Naive thymus-derived CD4-positive, alpha-beta T cell (primary cell): ENCODE results near the gene POLR3K. TPM values are rescaled to one million over a fixed set of nuclear protein-coding genes. Genes with fewer than 3 reads are reported as not detected.

Source experiments
- ATAC-seq: fragments of 150-1000 bp; cut with Tn5 transposase; 2 replicates; pipeline ENCODE4 v1.10.0; 2021; ENCODE audit warnings: mild to moderate bottlenecking, moderate library complexity
- CTCF ChIA-PET: fragments of 350-600 bp; sonication (Branson Sonifier 250); formaldehyde crosslinking; loops from one replicate; lab custom pipeline; 2021; ENCODE audit warnings: antibody characterized with exemption; lab: Charles Lee
- POLR2A ChIA-PET: fragments of 350-600 bp; sonication (Branson Sonifier 250); formaldehyde crosslinking; loops from one replicate; lab custom pipeline; 2021; ENCODE audit warnings: antibody characterized with exemption, inconsistent platforms; lab: Charles Lee
- DNase-seq, 9 donors: peaks; one replicate each; pipeline versions ENCODE4 v3.0.0 to v3.0.0-alpha.2; 2020 to 2022; ENCODE audit warnings: mixed read lengths in 1 of 9
- H3K27ac ChIP-seq: one replicate; pipeline ENCODE4 v1.7.0; 2013; ENCODE audit warnings: mild to moderate bottlenecking, low read depth, low read length, moderate library complexity
- H3K27me3 ChIP-seq, 2 donors: one replicate each; pipeline ENCODE4 v1.7.0; 2013; ENCODE audit warnings: low read length in 2 of 2, mild to moderate bottlenecking in 2 of 2, moderate library complexity in 2 of 2; ENCODE audit not compliant: control insufficient read depth in 2 of 2, insufficient read depth in 2 of 2
- H3K36me3 ChIP-seq, 3 experiments: 1 replicate in 2 of 3; 2 replicates in 1 of 3; pipeline ENCODE4 v1.7.0; 2013; ENCODE audit warnings: low read length in 3 of 3, mild to moderate bottlenecking in 3 of 3, moderate library complexity in 1 of 3; ENCODE audit not compliant: insufficient read depth in 3 of 3, control insufficient read depth in 2 of 3
- H3K4me1 ChIP-seq, 2 donors: one replicate each; pipeline ENCODE4 v1.7.0; 2013; ENCODE audit warnings: low read length in 2 of 2, mild to moderate bottlenecking in 2 of 2, moderate library complexity in 1 of 2; ENCODE audit not compliant: control insufficient read depth in 2 of 2, insufficient read depth in 2 of 2
- H3K4me3 ChIP-seq: 2 replicates; pipeline ENCODE4 v1.7.0; 2013; ENCODE audit warnings: mild to moderate bottlenecking, low read length
- H3K9me3 ChIP-seq, 3 experiments: 1 replicate in 2 of 3; 2 replicates in 1 of 3; pipeline ENCODE4 v1.7.0; 2013; ENCODE audit warnings: low read length in 3 of 3; ENCODE audit not compliant: control insufficient read depth in 2 of 3
- H3K27ac Mint-ChIP-seq, 9 donors: one replicate each; pipeline ENCODE4 v1.8.0; 2020 to 2022; ENCODE audit warnings: mixed read lengths in 9 of 9, mild to moderate bottlenecking in 8 of 9, moderate library complexity in 5 of 9, inconsistent platforms in 2 of 9
- H3K27me3 Mint-ChIP-seq, 5 donors: one replicate each; pipeline ENCODE4 v1.8.0; 2021 to 2022; ENCODE audit warnings: mixed read lengths in 5 of 5, mild to moderate bottlenecking in 1 of 5
- H3K36me3 Mint-ChIP-seq, 5 donors: one replicate each; pipeline ENCODE4 v1.8.0; 2020 to 2022; ENCODE audit warnings: mixed read lengths in 5 of 5, mild to moderate bottlenecking in 3 of 5, inconsistent platforms in 1 of 5
- H3K4me1 Mint-ChIP-seq, 7 donors: one replicate each; pipeline ENCODE4 v1.8.0; 2020 to 2022; ENCODE audit warnings: mixed read lengths in 7 of 7, mild to moderate bottlenecking in 3 of 7, inconsistent platforms in 1 of 7
- H3K4me3 Mint-ChIP-seq, 10 donors: one replicate each; pipeline ENCODE4 v1.8.0; 2020 to 2022; ENCODE audit warnings: mild to moderate bottlenecking in 10 of 10, mixed read lengths in 10 of 10, moderate library complexity in 6 of 10, inconsistent platforms in 2 of 10
- H3K9me3 Mint-ChIP-seq, 11 donors: one replicate each; pipeline ENCODE4 v1.8.0; 2020 to 2022; ENCODE audit warnings: mixed read lengths in 11 of 11, mild to moderate bottlenecking in 4 of 11, inconsistent platforms in 1 of 11, moderate library complexity in 1 of 11
- intact Hi-C, 2 donors: fragments of 100-400 bp; cut with micrococcal nuclease; formaldehyde crosslinking; loops; one replicate each; pipeline ENCODE4 v1.15.1; 2023
- polyA plus RNA-seq, 2 donors: library from polyadenylated mRNA; unstranded; fragments of 300-500 nt; fragmentation: Illumina TruSeq; gene quantifications; one replicate each; pipeline ENCODE4 v1.2.3, GENCODE V29; 2021
- total RNA-seq, 6 experiments: library from RNA in 5 of 6; stranded (reverse) in 5 of 6; gene quantifications; 1 replicate in 5 of 6; 2 replicates in 1 of 6; pipeline ENCODE4 v1.2.3 and lab custom pipeline; 2021 to 2026

POLR3K gene
- total and polyA plus RNA-seq, 7 experiments from 2014 or later = 8.5 to 45.4 (median 19.0) TPM

DNA sequence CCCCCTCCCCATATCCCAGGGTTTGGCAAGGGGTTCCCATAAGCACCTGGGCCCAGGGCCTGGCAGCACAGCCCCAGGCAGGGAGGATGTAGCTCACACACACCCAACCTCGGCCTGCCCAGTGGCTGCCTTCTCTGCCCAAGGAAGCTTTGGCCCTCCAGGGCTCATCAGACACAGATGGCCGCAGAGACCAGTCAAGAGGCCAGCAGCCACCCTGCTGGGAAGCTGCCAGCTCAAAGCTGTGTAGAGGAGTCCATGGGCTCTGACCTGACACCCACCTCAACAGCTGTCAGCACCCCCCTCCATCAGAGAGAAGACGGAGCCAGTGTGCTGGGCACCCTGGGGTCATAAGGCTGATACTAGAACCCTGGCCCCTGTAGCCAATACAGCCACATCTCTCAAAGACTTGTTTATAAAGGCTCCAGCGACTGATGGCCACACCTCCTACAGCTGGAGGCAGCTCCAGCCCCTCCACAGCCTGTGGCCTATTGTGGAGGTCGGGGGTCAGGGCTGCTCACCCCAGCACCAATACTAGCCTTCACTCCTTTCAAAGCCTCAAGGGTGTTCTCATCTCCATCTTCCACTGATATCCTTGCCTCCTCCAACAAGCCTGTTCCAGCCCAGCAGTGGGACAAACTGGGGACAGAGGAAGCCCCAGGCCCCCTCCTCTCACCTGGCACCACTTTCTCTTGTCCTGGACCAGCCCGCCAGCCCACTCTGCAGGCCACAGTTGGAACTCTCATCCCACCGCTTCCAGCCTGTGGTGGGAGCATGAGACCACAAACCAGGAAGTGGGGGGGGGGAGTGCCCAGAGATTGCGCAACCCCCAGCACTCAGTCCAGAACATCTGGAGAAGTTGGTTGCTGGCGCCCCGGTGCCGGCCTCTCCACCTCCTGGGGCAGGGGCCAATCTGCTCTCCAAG, 22.4 kb upstream of the POLR3K start:
- DNase-seq (no peak), ATAC-seq (no peak)
- H3K9me3 ChIP-seq = no peaks in the 10 kb centered on the region
- H3K36me3 ChIP-seq = peaks cover 0 to 10% (median 0%) of the 10 kb centered on the region in 3 experiments
- peaks cover 14 to 15% of the 10 kb centered on the region in 2 donors for H3K4me1 ChIP-seq
- ChIA-PET CTCF (interaction anchor here (1.4 to 3.1 kb wide), 2 partner anchors 10 to 18 kb away, joined by 5 to 9 read pairs; no protein-coding TSS in a partner anchor), POLR2A (interaction anchor here (0.6 to 1.6 kb wide), 2 partner anchors 22 to 644 kb away, joined by 3 to 5 read pairs; no protein-coding TSS in a partner anchor)
- peaks cover 0 to 5% (median 0%) of the 10 kb centered on the region in 5 donors for H3K36me3 Mint-ChIP-seq
- no peak overlapping the region for H3K4me3 ChIP-seq
- H3K27ac Mint-ChIP-seq = peak overlapping the region in 3 of 9 donors; percentile 14 to 76 (median 41)
- H3K27me3 ChIP-seq = no peaks in the 10 kb centered on the region
- H3K4me1 Mint-ChIP-seq = peaks cover 14 to 41% (median 30%) of the 10 kb centered on the region in 7 donors
- intact Hi-C loops = no loop called here
- peaks cover 0 to 1% (median 0%) of the 10 kb centered on the region in 11 donors for H3K9me3 Mint-ChIP-seq
- H3K27me3 Mint-ChIP-seq = peaks cover 14 to 32% (median 15%) of the 10 kb centered on the region in 5 donors
- no peak overlapping the region for H3K27ac ChIP-seq
- H3K4me3 Mint-ChIP-seq = peak overlapping the region in 6 of 10 donors; percentile 70 to 86 (median 82)

DNA sequence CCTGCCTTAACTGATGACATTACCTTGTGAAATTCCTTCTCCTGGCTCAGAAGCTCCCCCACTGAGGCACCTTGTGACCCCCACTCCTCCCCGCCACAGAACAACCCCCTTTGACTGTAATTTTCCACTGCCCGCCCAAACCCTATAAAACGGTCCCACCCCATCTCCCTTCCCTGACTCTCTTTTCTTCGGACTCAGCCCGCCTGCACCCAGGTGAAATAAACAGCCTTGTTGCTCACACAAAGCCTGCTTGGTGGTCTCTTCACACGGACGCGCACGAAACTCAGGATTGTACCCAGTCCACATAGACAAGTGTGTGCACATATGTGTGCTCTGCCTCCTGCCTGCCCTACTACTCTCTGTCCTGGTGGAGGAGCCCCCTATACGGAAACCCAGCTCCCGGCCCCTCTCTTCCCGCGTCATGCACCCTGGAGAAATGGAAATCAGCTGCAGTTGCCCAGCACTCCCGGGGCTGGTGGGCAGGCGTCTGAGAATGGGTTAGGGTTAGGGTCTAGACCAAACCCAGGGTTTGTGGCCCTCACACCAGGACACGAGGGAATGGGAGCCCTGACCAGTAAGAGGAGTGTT, 21.4 kb upstream of the POLR3K start:
- DNase-seq (no peak), ATAC-seq (no peak)
- intact Hi-C loops = no loop called here
- H3K36me3 ChIP-seq = peaks cover 0 to 6% (median 0%) of the 10 kb centered on the region in 3 experiments
- H3K27ac ChIP-seq = no peak overlapping the region
- ChIA-PET CTCF (interaction anchor here (3.1 kb wide), 1 partner anchor 9 kb away, joined by 9 read pairs; no protein-coding TSS in a partner anchor), POLR2A (interaction anchor here (0.6 kb wide), 1 partner anchor 645 kb away, joined by 3 read pairs; no protein-coding TSS in a partner anchor)
- Mint-ChIP-seq H3K9me3 (peaks cover 0 to 1% (median 0%) of the 10 kb centered on the region in 11 donors), H3K27ac (peak overlapping the region in 1 of 9 donors; percentile 41), H3K36me3 (peaks cover 0 to 5% (median 0%) of the 10 kb centered on the region in 5 donors), H3K27me3 (peaks cover 14 to 40% (median 24%) of the 10 kb centered on the region in 5 donors), H3K4me1 (peaks cover 14 to 37% (median 30%) of the 10 kb centered on the region in 7 donors), H3K4me3 (peak overlapping the region in 1 of 10 donors; percentile 32)
- peaks cover 14 to 15% of the 10 kb centered on the region in 2 donors for H3K4me1 ChIP-seq
- no peaks in the 10 kb centered on the region for H3K27me3 ChIP-seq
- no peaks in the 10 kb centered on the region for H3K9me3 ChIP-seq
- H3K4me3 ChIP-seq = no peak overlapping the region

DNA sequence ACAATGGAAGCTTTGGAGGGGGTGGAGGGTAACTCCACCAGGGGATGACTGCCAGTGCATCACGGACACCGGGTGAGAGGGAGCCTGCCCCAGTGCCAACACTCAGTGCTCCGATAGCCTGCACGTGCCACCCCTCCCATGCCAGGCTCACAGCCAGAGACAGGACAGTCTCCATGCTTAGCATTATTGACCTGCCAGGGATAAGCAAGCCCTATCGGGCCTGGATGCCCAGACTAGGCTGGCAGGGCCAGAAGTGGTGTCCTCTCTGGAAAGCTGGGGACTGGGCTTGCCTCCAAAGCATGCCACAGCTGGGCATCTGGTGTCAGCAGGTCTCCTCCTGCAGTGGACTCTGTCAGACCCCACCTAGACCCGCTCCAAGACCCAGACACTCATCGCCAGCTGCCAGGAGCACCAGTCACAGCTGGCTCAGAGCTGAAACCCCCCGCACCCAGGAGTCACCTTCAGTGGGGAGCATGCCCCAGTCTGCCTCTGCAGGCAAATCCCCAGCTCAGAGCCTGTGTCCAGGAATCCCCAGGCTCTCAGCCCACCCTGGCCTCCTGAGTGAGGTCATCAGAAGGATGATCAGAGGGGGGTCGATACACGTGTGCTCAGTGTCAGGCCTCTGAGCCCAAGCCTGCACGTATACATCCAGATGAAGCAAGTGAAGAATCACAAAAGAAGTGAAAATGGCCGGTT, 20.8 kb upstream of the POLR3K start:
- ATAC-seq (no peak), DNase-seq (no peak)
- peaks cover 14 to 31% (median 24%) of the 10 kb centered on the region in 7 donors for H3K4me1 Mint-ChIP-seq
- intact Hi-C loops = no loop called here
- ChIA-PET CTCF (no interaction called here), POLR2A (no interaction called here)
- Histone ChIP-seq H3K9me3 (no peaks in the 10 kb centered on the region), H3K4me3 (no peak overlapping the region), H3K27ac (no peak overlapping the region), H3K27me3 (no peaks in the 10 kb centered on the region), H3K4me1 (peaks cover 14 to 15% of the 10 kb centered on the region in 2 donors), H3K36me3 (no peaks in the 10 kb centered on the region)
- H3K9me3 Mint-ChIP-seq = peaks cover 0 to 1% (median 0%) of the 10 kb centered on the region in 11 donors
- peaks cover 14 to 46% (median 29%) of the 10 kb centered on the region in 5 donors for H3K27me3 Mint-ChIP-seq
- H3K36me3 Mint-ChIP-seq = peaks cover 0 to 4% (median 0%) of the 10 kb centered on the region in 5 donors
- H3K27ac Mint-ChIP-seq = peak overlapping the region in 1 of 9 donors; percentile 41
- peak overlapping the region in 1 of 10 donors; percentile 25 for H3K4me3 Mint-ChIP-seq

- DNase-seq (peak in 1 of 9 donors; percentile 52), ATAC-seq (peak; percentile 34)
- Histone ChIP-seq H3K36me3 (no peaks in the 10 kb centered on the region), H3K27me3 (no peaks in the 10 kb centered on the region), H3K4me1 (peaks cover 12 to 14% of the 10 kb centered on the region in 2 donors), H3K4me3 (no peak within 1 kb of the TSS), H3K27ac (no peak within 1 kb of the TSS), H3K9me3 (no peaks in the 10 kb centered on the region)
- ChIA-PET CTCF (no interaction called here), POLR2A (interaction anchor here (1.1 kb wide), 1 partner anchor 21 kb away, joined by 3 read pairs; no protein-coding TSS in a partner anchor)
- intact Hi-C loops = no loop called here
- peaks cover 14 to 50% (median 29%) of the 10 kb centered on the region in 5 donors for H3K27me3 Mint-ChIP-seq
- H3K4me1 Mint-ChIP-seq = peaks cover 12 to 23% (median 18%) of the 10 kb centered on the region in 7 donors
- peaks cover 0 to 4% (median 0%) of the 10 kb centered on the region in 5 donors for H3K36me3 Mint-ChIP-seq
- H3K4me3 Mint-ChIP-seq = peak within 1 kb of the TSS; percentile 6 to 86 (median 58)
- no peak within 1 kb of the TSS for H3K27ac Mint-ChIP-seq
- no peaks in the 10 kb centered on the region for H3K9me3 Mint-ChIP-seq
These were observed 19.4 kb upstream of the POLR3K start, which contains the start of gene RHBDF1 for GRCh38 chr16:72561-73548. Gene RHBDF1 (minus strand): TSS chr16:72631. CDS start chr16:65015, 7,616 bp downstream.

DNA sequence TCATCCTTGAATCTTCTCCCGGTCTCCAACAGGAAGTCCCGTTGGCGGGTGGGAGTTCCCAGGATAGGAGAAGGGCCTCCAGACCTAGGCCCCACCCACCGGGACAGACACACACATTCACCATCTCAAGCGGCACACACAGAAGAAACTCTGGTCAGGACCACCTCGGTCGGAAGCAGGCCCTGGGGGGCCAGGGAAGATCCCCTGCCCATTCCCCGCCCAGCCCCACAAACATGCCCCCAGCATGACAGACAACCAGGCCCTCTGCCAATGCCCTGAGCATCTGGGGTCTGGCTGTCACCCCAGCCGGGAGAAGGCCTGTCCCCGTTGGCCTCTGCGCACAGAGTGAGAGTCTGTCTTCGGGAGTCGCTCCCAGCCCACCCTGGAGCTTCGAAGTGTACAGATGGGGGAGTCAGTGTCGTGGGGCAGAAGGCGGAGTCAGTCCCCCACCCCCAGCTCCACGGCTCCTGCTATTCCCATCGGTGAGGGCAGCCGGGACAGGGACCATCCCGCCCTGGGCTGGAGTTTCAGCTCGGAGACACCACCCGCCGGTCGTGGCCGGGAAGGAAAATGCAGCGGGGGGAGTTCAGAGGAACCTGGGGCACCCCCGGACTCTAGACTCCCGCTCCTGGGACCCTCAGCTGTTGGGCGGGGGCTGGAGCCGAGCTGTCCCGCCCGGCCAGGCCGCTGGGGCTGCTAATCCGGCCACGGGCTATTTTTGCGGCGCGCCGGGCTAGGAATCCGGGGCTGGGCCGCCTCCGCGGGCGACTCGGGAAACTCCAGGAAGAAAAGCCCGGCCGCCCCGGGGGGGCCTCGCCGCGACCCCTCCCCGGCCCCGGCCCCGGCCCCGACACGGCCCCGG, 18.4 kb upstream of the POLR3K start:
- H3K4me3 Mint-ChIP-seq = peak overlapping the region in 1 of 10 donors; percentile 47

More for the DNA sequence above, 18.4 kb upstream of the POLR3K start:
- Mint-ChIP-seq H3K9me3 (no peaks in the 10 kb centered on the region), H3K27ac (no peak overlapping the region), H3K4me1 (peaks cover 10 to 16% (median 14%) of the 10 kb centered on the region in 7 donors), H3K27me3 (peaks cover 14 to 53% (median 29%) of the 10 kb centered on the region in 5 donors), H3K36me3 (peaks cover 0 to 4% (median 0%) of the 10 kb centered on the region in 5 donors)
- no peaks in the 10 kb centered on the region for H3K27me3 ChIP-seq
- no peaks in the 10 kb centered on the region for H3K9me3 ChIP-seq
- ATAC-seq (no peak), DNase-seq (no peak)
- ChIA-PET POLR2A (interaction anchor here (1.1 kb wide), 1 partner anchor 23 kb away, joined by 3 read pairs; no protein-coding TSS in a partner anchor), CTCF (no interaction called here)
- no peaks in the 10 kb centered on the region for H3K36me3 ChIP-seq
- intact Hi-C loops = no loop called here
- peaks cover 7 to 8% of the 10 kb centered on the region in 2 donors for H3K4me1 ChIP-seq
- no peak overlapping the region for H3K27ac ChIP-seq
- H3K4me3 ChIP-seq = no peak overlapping the region
